GM12878 (cell line): ENCODE measurements around the gene PSMB3.

ENCODE experiments used
- EZH2 ChIP-seq: IDR thresholded peaks from 2 replicates; pipeline ENCODE4 v1.6.1; 2012; ENCODE audit warnings: low read depth, mild to moderate bottlenecking, control low read depth, inconsistent platforms, low read length, borderline replicate concordance; ENCODE audit not compliant: control insufficient read depth
- SMAD1 ChIP-seq: fragments of 450-650 bp; IDR thresholded peaks from 2 replicates; pipeline ENCODE4 v1.6.1; 2018; ENCODE audit warnings: mild to moderate bottlenecking, low read depth; ENCODE audit not compliant: partially characterized antibody
- TCF12 ChIP-seq: IDR thresholded peaks from 2 replicates; pipeline ENCODE4 v1.6.1; 2011; ENCODE audit warnings: low read depth, mild to moderate bottlenecking, low read length
- ZNF384 ChIP-seq: IDR thresholded peaks from 2 replicates; pipeline ENCODE4 v1.6.1; 2012; ENCODE audit warnings: low read depth, mild to moderate bottlenecking, low read length, improper control_type of control experiment, borderline replicate concordance

GRCh38 chr17:38721802-38722201 is 30.7 kb upstream of the PSMB3 start:
- TF ChIP-seq ZNF384 (no peak), TCF12 (no peak), EZH2 (no peak), SMAD1 (no peak)
